ENCODE measurements around the gene MAOA.

GRCh38 chrX:43643662-43644061 is 12.4 kb upstream of the MAOA start:
- TF ChIP-seq CTCF (IDR thresholded peaks at IDR 0.05) (no peak), POLR2A (IDR thresholded peaks at IDR 0.05; ENCODE audit: low read depth) (no peak)

Measured in esophagus muscularis mucosa (tissue), 3 donors.